ENCODE data around the gene ESYT2. TPM values are rescaled to one million over a fixed set of nuclear protein-coding genes. Genes with fewer than 3 reads are reported as not detected.
"Not testable (repeated sequence)": the region's sequence is repeated elsewhere in the genome, so short reads cannot be mapped to it uniquely, and the experiment has no call there.

ESYT2 gene
- polyA plus RNA-seq, 4 donors = 42.3 to 62.5 (median 47.9) TPM

DNA sequence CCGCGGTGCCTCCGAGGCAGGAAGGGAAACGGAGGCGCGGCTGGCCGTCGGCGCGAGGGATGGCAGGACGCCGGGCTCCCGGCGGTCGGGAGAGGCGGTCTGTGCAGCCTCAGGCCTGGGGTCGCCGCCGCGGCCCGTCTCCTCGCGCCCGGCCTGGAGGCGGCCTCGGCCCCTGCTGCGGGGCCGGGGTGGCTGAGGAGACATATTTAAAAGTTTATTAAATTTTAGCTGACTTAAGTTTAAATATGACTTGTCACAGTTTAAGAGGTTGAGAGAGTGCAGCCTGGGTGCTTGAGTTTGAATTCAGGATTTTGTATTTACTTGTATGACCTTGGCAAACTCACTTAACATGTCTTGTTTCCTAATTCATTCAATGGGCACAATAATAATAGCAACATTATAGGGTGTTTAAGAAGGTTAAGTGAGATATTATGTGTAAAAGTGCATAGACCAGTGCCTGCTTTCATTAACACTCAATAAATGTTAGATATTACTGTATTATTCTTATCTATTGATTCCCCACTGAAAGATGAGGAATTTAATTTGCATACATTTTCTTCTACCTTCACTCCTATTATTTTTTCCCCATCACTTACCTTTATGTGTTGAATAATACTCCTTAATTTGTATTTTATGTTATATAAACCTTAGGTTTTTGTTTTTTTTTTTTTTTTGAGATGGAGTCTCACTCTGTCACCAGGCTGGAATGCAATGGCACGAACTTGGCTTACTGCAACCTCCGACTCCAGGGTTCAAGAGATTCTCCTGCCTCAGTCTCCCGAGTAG, 27.8 kb upstream of the ESYT2 start:
- no peak for DNase-seq (ENCODE audit: low read depth in 4 of 4, low spot score in 2 of 4)

DNA sequence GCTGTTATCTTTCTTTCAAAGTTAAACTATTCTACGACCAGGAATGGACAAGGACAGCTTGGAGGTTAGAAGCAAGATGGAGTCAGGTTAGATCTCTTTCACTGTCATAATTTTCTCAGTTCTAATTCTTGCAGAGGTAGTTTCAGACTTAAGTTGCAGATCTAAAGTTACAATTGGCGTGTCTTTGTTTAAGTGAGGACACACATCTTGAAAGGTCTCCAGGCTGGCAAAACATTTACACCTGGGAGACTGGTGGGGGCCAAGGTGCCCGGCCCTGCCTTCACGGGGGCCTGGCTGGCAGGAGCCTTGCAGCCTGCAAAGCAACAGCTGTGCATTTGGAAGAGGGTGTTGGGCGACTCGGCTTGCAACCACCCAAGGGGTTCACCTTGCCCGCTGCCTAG, 25.4 kb upstream of the ESYT2 start:
- DNase-seq (ENCODE audit: low read depth in 4 of 4, low spot score in 2 of 4) = no peak

DNA sequence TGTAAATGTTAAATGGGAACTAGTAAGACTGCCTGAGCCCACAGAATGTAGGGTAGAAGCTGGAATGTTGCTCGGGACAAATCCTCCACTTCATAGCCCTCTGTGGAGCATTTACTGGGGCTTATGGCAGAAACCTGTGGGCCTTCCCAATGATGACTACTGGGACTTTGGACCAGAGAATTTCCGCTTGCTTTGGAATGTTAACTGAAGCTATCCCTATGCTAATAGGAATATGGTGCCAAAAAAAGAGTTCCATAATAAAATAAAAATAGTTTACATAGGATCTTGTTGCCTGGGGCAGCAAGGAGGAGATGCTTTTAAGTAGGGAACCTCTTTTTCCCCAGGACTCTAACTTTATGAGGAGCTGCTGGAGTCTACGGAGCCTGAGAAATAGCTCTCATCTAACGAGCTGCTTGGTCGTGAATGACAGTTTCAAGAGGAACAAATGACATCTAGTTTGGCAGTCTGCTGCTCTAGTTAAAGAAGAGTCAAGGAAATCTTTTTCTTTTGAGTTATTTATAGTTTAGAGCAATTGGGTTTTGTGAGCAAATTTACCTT, 21.3 kb upstream of the ESYT2 start:
- DNase-seq (ENCODE audit: low read depth in 4 of 4, low spot score in 2 of 4) = no peak

DNA sequence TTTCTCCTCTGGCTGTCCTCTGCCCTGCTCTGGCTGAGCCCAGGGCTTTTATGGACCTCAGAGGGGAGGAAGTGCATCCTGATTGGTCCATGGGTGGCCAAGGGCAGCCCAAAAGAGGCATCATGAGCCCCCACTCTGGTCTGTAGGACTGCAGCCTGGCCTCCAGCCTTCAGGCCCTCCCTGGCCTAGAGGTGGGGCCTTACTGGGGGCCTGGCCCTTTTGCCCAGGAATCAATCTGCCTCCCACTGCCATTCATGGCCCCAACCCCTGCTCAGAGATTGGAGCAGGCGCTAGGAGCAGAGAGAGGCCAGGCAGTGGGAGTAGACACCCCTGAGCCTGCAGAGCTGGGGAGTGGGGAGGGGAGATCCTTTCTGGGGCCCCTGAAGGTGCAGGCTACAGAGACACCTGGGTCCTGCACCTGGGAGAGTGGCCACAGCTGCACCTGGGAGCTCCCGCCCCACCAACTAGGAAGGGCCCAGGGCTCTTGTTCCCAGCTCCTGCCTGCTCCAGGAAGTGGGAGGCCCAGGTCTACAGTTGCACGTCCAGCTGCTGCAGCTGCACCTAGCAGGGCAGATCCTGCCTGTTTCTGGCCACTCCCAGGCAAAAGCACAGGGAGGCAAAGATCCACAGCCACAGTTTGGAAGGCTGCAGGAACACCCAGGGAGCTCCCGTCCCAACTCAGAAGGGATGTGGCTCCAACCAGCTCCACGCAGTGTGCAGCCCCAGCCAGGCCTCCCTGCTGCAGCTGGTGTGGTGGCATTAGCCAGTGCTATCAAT, 20.6 kb upstream of the ESYT2 start:
- DNase-seq (ENCODE audit: low read depth in 4 of 4, low spot score in 2 of 4) = no peak

DNA sequence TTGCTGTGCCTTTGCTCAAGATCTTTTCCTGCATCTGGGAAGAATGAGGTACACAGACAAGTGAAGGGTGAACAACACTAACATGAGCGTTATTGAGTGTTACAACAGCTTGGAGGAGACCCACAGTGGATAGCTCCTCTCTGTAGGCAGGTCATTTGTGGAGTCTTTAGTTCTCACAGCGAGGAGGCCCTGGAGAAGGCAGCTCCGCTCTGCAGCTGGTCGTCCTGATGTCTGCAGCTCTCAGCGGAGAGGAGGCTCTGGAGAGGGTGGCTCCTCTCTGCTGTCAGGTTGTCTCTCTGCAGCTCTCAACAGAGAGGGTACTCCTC, 20.1 kb upstream of the ESYT2 start:
- no peak for DNase-seq (ENCODE audit: low read depth in 4 of 4, low spot score in 2 of 4)

DNA sequence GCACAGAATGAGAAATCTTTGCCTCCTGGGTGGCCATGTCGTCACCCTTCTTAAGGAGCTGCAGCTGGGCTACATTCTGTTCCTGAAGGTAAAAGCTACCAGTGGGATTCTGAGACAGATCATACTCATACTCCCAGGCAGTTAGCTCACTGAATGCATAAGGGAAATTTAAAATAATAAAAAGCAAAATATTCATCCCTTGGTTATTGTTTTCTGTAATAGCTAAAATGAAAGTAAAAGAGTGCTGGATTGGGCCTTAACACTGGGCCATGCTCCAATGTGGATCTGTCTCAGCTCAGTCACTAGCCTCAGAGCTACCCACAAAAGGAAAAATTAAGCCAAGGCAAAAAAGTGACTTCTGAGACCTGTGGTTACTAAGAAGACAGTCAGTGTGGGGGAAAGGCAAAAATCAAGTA, 18.1 kb upstream of the ESYT2 start:
- DNase-seq (ENCODE audit: low read depth in 4 of 4, low spot score in 2 of 4) = no peak

DNA sequence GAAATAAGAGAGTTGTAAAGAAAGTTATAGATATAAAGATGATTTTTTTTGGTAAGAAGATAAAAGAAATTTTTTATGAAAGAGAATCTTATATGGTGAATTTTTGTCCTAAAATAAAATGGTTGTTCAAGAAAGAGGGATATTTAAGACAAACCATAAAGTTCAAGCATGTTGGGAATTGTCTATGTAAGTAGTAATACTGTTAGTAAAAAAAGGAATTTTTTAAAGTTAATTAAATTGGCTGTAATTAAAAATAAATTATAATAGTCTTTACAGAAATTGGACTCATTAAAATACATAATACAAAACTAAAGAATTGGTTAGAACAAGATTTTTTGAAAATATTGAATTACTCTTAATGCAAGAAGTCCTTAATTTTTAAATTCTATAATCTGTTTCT, 17.0 kb upstream of the ESYT2 start:
- DNase-seq (ENCODE audit: low read depth in 4 of 4, low spot score in 2 of 4) = no peak

DNA sequence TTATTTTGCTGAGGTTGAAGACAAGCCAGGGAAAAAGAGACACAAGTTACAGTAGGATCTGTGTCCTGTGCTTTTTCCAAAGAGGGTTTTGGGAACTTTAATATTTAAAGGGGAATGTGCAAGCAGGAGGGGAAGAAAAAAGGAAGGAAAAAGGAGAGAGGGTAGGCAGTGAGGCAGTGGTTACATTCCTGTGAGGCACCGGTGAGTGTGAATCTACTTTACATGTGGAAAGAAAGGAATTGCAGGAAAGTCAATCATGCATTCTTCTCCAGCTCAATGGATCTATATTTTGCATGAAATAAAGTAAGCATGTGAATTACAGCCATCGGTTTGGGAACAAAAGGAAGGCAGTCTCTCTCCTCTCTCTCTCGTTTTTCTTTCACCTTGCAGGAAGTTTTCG, 14.5 kb upstream of the ESYT2 start:
- no peak for DNase-seq (ENCODE audit: low read depth in 4 of 4, low spot score in 2 of 4)

DNA sequence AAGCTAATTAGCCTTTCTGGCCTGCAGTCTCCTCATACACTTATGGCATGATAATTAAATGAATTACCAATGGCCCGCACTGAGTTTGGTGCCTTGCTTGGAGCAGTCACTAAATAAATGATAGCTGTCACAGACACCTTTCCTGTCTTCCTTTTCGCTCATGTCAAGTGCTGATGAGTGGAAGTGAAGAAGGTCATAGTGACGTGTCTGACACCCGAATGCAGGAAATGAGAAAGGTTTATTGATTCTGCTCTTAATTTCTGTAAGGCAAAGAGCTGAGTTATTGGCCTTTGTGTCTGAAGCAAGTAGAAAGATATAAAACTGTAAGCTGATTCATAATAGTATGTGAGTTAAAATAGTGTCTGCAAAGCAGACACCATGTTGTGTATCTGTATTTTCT, 13.2 kb upstream of the ESYT2 start:
- no peak for DNase-seq (ENCODE audit: low read depth in 4 of 4, low spot score in 2 of 4)

DNA sequence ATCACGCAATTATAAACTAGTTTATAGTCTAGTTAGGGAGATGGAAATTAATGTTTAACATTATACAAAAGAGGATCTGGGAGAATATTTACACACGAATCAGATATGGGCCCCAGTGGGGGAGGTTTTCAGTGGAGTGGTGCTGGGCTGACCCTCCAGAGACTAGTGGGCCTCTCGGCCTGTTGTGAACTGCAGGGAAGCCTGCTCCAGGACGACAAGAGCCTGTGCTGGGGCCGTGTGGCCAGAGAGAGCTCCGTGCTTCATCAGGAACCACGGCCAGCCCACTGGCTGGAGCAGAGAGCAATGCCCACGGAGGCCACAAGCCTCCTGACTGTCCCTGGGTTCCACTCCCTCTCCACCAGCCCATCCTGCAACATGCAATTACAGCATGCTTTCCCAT, 11.3 kb upstream of the ESYT2 start:
- DNase-seq (ENCODE audit: low read depth in 4 of 4, low spot score in 2 of 4) = no peak

DNA sequence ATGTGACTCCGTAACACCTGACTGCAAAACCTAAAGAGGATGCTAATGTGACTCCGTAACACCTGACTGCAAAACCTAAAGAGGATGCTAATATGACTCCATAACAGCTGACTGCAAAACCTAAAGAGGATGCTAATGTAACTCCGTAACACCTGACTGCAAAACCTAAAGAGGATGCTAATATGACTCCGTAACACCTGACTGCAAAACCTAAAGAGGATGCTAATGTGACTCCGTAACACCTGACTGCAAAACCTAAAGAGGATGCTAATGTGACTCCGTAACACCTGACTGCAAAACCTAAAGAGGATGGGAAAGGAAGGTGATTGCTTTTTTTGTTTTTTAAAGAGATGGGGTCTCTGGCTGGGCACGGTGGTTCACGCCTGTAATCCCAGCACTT, 9.9 kb upstream of the ESYT2 start:
- not testable (repeated sequence) for DNase-seq (ENCODE audit: low read depth in 4 of 4, low spot score in 2 of 4)

DNA sequence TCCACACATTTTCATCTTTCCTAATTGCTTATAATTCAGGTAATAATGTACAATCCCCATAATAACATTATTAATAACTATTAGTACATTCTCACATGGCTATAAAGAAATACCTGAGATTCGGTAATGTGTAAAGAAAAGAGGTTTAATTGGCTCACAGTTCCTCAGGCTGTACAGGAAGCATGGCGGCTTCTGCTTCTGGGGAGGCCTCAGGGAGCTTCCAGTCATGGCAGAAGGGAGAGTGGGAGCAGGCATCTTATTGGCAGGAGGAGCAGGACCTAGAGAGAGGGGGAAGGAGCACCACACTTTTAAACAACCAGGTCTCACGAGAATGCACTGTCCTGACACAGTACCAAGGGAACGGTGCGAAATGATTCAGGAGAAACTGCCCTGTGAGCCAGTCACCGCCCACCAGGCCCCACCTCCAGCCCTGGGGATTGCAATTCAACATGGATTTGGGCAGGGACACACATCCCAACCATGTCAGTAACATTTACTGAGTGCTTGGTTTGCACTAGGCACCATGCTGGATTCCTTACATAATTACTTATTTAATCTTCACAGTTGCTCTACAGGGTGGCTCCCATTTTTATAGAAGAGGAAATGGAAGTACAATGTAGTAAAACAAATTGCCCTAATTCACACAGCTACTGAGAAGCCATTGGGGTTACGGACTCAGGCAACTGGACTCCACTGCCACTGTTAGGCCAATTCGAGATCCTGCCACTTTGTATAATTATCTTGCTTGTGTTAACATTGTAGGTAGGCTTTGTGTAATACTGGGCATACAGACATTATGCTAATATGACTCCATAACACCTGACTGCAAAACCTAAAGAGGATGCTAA, 8.7 kb upstream of the ESYT2 start:
- DNase-seq (ENCODE audit: low read depth in 4 of 4, low spot score in 2 of 4) = no peak

DNA sequence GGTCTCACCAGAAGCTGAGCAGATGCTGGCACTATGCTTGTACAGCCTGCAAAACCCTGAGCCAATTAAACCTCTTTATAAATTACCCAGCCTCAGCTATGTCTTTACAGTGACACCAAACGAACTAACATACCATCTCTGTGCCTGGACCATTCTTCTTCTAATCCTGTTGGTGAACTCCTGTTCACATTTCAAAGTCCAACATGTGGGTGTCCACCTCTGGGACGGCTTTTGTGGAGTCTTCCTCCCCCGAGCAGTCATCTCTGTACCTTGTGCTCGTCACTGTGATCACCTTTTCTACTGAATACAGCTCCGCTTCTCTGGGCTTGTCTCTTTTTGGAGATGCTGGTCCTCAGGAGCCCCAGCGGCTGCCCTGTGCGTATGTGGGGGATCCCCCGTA, 7.4 kb upstream of the ESYT2 start:
- DNase-seq (ENCODE audit: low read depth in 4 of 4, low spot score in 2 of 4) = no peak

DNA sequence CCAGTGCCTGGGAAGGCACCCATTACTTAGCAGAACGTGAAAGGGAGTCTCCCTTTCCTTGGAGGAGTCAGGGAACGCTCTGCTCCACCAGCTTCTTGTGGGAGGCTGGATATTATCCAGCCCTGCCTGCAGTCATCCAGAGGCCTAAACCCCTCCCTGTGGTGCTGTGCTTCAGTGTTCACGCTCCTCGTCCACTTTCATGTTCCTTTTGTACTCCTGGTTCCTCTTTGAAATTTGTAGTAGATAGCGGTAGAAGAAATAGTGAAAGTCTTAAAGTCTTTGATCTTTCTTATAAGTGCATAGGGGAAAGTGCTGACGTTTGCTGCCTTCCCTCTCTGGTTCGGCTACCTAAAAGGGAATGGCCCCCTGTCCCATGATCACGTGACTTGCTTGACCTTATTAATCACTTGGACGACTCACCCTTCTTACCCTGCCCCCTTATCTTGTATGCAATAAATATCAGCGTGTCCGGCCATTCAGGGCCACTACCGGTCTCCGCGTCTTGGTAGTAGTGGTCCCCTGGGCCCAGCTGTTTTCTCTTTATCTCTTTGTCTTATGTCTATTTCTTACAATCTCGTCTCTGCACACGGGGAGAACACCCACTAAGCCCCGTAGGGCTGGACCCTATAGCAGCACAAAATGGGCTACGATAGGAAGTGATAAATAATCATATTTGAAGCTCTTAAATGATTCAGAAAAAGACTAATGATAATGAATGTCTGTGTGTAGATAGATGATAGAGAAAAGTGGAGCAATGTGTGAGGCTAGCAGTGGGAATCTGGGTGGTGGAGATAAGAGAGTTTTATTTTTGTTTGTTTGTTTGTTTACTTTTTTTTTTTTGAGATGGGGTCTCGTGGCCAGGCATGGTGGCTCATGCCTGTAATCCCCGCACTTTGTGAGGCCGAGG, 5.8 kb upstream of the ESYT2 start:
- DNase-seq (ENCODE audit: low read depth in 4 of 4, low spot score in 2 of 4) = no peak

DNA sequence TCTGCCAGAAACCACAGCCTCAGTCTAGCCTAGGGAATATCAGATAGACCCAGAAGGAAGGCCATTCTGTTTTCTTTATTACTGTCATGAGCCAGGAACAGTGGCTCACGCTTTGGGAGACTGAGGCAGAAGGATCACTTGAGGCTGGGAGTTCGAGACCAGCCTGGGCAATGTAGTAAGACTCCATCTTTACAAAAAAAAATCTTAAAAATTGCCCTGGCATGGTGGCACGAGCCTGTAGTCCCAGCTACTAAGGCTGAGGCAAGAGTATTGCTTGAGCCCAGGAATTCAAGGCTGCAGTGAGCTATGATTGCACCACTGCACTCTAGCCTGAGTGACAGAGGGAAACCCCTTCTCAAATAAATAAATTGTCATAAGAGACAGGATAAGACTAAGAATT, 3.7 kb upstream of the ESYT2 start:
- DNase-seq (ENCODE audit: low read depth in 4 of 4, low spot score in 2 of 4) = no peak

DNA sequence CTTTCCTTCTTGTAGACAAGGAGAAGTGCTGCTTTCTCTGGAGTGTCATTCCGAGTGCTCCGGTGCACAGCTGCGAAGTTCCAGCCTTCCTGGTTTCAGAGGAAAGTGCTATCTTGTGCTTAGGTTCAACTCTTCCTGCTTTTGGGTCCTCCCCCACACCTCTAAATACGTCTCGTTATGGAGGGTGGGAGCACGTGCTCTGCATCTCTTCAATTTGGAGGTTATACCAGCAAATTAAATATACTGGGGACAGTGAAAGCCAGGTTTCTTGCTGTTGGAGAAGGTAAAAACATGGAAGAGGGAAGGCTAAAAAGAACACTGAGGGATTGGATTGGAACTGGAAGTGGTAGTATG, 2.4 kb upstream of the ESYT2 start:
- no peak for DNase-seq (ENCODE audit: low read depth in 4 of 4, low spot score in 2 of 4)

DNA sequence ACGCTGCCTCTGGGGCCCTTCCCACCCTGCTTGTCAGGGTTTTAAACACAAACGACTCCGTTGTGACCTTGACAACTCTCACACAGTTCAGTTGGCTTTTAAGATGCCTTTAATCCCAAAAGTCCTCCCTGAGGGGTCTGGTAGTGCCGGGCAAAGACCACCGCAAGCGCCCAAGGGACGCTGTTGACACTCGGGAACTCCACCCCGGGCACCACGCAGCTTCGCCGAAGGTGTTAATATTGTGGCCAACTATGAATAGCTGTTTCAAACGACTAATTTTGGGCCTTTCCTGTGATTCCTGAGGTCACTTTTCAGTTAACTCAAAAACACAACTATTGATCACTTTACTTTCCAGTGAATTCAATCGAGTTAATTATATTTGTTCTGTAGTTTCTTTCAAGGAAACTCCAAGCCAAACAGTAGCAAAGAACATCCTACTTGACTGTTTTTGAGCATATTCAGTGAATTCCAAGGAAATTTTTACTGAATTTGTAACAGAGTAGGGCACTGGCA, 958 bp upstream of the ESYT2 start:
- no peak for DNase-seq (ENCODE audit: low read depth in 4 of 4, low spot score in 2 of 4)

DNA sequence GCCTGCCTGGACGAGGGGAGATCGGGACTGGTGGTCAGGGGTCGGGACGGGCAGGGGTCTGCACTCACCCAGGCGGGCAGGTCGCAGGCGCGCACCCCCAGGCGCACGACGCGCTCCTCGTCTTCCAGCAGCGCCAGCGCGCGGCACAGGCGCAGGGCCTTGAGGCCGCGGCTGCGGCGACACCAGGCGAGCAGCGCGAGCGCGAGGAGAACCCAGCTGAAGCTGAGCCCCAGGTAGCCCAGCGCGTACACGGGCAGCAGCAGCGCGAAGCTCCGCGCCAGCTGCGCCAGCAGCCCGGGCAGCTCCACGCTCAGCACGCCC, 328 bp downstream of the ESYT2 start:
- DNase-seq (ENCODE audit: low read depth in 4 of 4, low spot score in 2 of 4) = no peak

DNA sequence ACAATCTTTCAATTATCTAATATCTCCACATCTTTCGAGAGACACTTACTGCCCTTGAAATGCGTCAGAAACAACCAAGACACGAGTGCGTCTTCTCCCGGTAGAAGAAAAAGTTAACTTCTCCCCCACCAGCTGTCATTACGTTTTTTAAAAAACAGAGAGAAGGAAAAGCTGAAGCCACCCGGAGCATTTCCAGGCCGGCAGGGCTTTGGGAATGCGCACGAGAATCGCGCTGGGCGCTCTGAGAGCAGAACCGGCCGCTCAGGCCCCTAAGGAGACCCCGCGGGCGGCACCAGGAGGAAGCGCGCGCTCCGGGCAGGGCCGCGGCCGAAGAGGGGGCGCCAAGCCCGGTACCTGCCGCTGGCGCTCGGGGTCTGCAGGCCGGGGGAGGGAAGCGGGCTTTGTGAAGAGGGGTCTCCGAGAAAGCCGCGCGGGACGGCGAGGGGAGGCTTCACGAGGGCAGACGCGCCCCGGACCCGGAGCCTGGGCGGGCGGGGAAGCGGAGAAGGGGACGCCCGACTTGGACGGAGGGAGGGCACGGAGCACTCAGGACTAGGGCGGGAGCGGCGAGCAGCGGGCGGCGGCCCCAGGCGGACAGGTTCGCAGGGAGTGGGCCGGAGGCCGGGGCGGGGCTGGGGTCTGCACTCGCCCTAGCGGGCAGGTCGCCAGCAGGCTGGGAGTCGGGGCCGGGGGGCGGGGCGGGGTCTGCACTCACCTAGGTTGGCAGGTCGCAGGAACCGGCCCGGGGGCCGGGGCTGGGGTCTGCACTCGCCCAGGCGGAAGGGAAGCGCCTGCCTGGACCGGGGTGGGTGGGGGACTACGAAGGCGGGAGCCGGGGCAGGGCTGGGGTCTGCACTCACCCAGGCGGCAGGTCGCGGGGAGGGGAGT, 932 bp downstream of the ESYT2 start:
- DNase-seq (ENCODE audit: low read depth in 4 of 4, low spot score in 2 of 4) = no peak
